ENCODE measurements around the gene CBL.

DNA sequence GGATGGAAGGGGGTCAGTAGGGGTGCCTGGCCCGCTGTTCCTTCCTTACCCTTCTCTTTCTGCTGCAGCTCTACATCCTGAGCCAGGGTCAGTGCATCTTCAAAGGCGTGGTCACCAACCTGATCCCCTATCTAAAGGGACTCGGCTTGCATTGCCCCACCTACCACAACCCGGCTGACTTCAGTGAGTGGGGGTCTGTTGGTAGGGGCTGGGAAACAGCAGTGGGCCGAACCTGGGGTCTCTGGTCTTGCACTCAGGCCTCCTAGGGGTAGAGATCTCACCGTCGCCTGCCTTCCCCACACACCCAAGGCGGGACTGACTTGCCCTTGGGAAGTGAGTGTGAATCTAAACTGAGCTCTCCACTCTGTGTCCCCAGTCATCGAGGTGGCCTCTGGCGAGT, 49.6 kb upstream of the CBL start:
- TF ChIP-seq, protein P1, sequence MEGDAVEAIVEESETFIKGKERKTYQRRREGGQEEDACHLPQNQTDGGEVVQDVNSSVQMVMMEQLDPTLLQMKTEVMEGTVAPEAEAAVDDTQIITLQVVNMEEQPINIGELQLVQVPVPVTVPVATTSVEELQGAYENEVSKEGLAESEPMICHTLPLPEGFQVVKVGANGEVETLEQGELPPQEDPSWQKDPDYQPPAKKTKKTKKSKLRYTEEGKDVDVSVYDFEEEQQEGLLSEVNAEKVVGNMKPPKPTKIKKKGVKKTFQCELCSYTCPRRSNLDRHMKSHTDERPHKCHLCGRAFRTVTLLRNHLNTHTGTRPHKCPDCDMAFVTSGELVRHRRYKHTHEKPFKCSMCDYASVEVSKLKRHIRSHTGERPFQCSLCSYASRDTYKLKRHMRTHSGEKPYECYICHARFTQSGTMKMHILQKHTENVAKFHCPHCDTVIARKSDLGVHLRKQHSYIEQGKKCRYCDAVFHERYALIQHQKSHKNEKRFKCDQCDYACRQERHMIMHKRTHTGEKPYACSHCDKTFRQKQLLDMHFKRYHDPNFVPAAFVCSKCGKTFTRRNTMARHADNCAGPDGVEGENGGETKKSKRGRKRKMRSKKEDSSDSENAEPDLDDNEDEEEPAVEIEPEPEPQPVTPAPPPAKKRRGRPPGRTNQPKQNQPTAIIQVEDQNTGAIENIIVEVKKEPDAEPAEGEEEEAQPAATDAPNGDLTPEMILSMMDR (IDR thresholded peaks at IDR 0.05): no peak
- TF ChIP-seq ZFX (IDR thresholded peaks at IDR 0.05; ENCODE audit: borderline replicate concordance): no peak
